Body of pancreas (tissue), 4 donors: Measurements from ENCODE around the gene SPACA5.

Experiments
- POLR2A ChIP-seq, 3 donors: fragments of 450-650 bp; IDR thresholded peaks; one replicate each; pipeline ENCODE4 v1.6.1; 2016; ENCODE audit warnings: antibody characterized with exemption in 3 of 3, mild to moderate bottlenecking in 2 of 3
- TF ChIP-seq, protein P1 (sequence below), 7 experiments: fragments of 450-650 bp in 4 of 7; fragments of 200-600 bp in 3 of 7; sonication (generic) in 3 of 7; IDR thresholded peaks; one replicate each; pipeline ENCODE4 v1.5.1; 2016 to 2019; ENCODE audit warnings: antibody characterized with exemption in 7 of 7

DNA sequence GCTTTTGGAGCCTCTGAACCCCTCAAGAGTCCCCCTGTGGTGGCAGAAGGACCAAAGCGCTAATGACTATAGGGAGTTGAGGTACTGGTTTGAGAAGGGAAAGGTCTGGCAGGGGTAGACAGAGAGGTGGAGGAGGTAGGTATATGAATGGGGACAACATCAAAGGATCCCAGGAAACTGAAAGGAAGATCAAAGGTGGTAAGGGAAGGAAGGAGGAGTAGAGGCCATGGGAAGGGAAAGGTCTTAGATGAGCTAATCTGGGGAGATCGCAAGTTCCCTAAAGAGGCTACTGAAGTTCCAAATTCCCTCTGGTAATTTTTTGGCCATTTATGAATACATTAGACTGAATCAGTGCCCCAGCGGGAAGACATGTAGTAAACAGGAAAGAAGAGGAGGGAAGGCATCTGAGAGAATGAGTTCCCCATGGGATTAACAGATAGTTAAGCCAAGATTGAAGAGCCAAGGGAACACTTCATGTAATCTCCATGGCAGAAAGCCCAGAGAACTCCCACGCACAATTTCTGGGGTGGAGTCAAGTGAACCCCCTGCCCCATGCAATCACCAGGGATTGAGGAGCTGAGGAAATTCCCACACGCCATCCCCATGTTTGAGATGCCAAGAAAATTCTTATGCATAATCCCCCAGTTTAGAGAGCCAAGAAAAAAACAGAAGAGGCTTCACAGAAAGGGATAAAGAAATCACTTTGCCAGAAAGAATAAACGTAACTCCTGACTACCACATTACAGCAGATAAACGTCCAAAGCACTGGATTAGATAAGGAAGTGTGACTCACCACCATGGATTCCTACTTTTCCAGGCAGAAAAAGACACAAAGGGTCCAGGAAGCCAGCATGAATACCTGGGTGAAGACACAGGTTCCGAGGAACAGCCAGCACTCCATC, 38.9 kb downstream of the SPACA5 start:
- TF ChIP-seq, protein P1, sequence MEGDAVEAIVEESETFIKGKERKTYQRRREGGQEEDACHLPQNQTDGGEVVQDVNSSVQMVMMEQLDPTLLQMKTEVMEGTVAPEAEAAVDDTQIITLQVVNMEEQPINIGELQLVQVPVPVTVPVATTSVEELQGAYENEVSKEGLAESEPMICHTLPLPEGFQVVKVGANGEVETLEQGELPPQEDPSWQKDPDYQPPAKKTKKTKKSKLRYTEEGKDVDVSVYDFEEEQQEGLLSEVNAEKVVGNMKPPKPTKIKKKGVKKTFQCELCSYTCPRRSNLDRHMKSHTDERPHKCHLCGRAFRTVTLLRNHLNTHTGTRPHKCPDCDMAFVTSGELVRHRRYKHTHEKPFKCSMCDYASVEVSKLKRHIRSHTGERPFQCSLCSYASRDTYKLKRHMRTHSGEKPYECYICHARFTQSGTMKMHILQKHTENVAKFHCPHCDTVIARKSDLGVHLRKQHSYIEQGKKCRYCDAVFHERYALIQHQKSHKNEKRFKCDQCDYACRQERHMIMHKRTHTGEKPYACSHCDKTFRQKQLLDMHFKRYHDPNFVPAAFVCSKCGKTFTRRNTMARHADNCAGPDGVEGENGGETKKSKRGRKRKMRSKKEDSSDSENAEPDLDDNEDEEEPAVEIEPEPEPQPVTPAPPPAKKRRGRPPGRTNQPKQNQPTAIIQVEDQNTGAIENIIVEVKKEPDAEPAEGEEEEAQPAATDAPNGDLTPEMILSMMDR (IDR thresholded peaks at IDR 0.05), result no peak
- no peak for TF ChIP-seq POLR2A (IDR thresholded peaks at IDR 0.05)
